Transverse colon (tissue), 4 donors: Measurements from ENCODE around the gene SP9. TPM values are rescaled to one million over a fixed set of nuclear protein-coding genes. Genes with fewer than 3 reads are reported as not detected.

ENCODE experiments used
- DNase-seq: peaks from one replicate; pipeline ENCODE4 v3.0.0-alpha.2; 2019
- H3K27ac ChIP-seq, 4 donors: fragments of 200-600 bp; sonication (generic); 2 replicates each; pipeline ENCODE4 v1.5.1; 2016 to 2018; ENCODE audit warnings: inconsistent platforms in 4 of 4
- H3K27me3 ChIP-seq: fragments of 200-600 bp; sonication (generic); 2 replicates; pipeline ENCODE4 v1.5.1; 2017; ENCODE audit warnings: inconsistent platforms
- H3K36me3 ChIP-seq, 4 donors: fragments of 200-600 bp; sonication (generic); 2 replicates each; pipeline ENCODE4 v1.5.1; 2017 to 2019; ENCODE audit warnings: inconsistent platforms in 4 of 4
- H3K4me1 ChIP-seq, 4 donors: fragments of 200-600 bp; sonication (generic); 2 replicates each; pipeline ENCODE4 v1.5.1; 2017 to 2020; ENCODE audit warnings: inconsistent platforms in 4 of 4
- H3K4me3 ChIP-seq, 4 donors: fragments of 200-600 bp; sonication (generic); 1 replicate in 1 of 4; 2 replicates in 3 of 4; pipeline versions ENCODE4 v1.5.1 to v1.6.1; 2017 to 2019; ENCODE audit warnings: inconsistent platforms in 4 of 4
- H3K9me3 ChIP-seq, 2 donors: fragments of 200-600 bp; sonication (generic); 2 replicates each; pipeline ENCODE4 v1.5.1; 2017 to 2019; ENCODE audit warnings: inconsistent platforms in 2 of 2
- CTCF ChIP-seq, 5 experiments: fragments of 200-600 bp in 3 of 5; fragments of 450-650 bp in 2 of 5; sonication (generic) in 3 of 5; IDR thresholded peaks; 1 replicate in 2 of 5; 2 replicates in 3 of 5; pipeline ENCODE4 v1.5.1; 2016 to 2017; ENCODE audit warnings: antibody characterized with exemption in 5 of 5, inconsistent platforms in 3 of 5, mild to moderate bottlenecking in 2 of 5, moderate library complexity in 1 of 5
- EP300 ChIP-seq: sonication (generic); formaldehyde crosslinking; IDR thresholded peaks from one replicate; pipeline ENCODE4 v1.6.1; 2017; ENCODE audit warnings: antibody characterized with exemption, low read depth
- POLR2A ChIP-seq: fragments of 450-650 bp; IDR thresholded peaks from one replicate; pipeline ENCODE4 v1.6.1; 2016; ENCODE audit warnings: antibody characterized with exemption, mild to moderate bottlenecking, moderate library complexity
- POLR2AphosphoS5 ChIP-seq, 3 donors: sonication (generic); formaldehyde crosslinking; IDR thresholded peaks; one replicate each; pipeline ENCODE4 v1.6.1; 2016; ENCODE audit warnings: antibody characterized with exemption in 3 of 3
- WGBS, 2 donors: methylation state at CpG; one replicate each; pipeline ENCODE4 v1.1.5; 2018; ENCODE audit warnings: low coverage in 1 of 2; 5-methylcytosine and 5-hydroxymethylcytosine counted together
- in situ Hi-C, 4 donors: fragments of 200-750 bp; cut with MboI; loops; one replicate each; pipeline versions ENCODE4 v1.15.0 to v1.15.1; 2017; ENCODE audit warnings: low sequenced_read_pairs in 3 of 4, low pct_ligation_motif_present in 1 of 4, low pct_unique_long_range_greater_than_20kb in 1 of 4
- intact Hi-C: fragments of 100-400 bp; cut with DNase I; formaldehyde crosslinking; loops from one replicate; pipeline ENCODE4 v1.15.1; 2023; ENCODE audit warnings: low total_unique reads
- total RNA-seq, 4 donors: library from RNA; depleted of rRNA; stranded (reverse); fragments of >200 nt; gene quantifications; one replicate each; pipeline ENCODE4 v1.1.0, GENCODE V29; 2016

The SP9 gene
- total RNA-seq, 4 donors from 2014 or later = not detected

DNA sequence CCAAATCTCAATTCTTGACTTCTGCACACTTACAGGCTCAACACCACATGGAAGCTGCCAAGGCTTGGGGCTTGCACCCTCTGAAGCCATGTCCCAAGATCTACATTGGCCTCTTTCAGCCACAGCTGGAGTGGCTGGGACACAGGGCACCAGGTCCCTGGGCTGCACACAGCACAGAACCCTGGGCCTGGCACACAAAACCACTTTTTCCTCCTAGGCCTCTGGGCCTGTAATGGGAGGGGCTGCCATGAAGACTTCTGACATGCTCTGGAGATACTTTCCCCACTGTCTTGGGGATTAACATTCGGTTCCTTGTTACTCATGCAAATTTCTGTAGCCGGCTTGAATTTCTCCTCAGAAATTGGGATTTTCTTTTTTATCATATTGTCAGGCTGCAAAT is 29.9 kb downstream of the SP9 start:
- no peak overlapping the region for H3K27ac ChIP-seq
- DNase-seq = no peak
- H3K9me3 ChIP-seq = no peaks in the 10 kb centered on the region
- in situ Hi-C loops = no loop called here
- intact Hi-C loops = no loop called here
- 96 to 100% methylated on average over 1 to 2 of the region's 2 CpGs for WGBS, 2 donors
- no peaks in the 10 kb centered on the region for H3K4me1 ChIP-seq
- H3K27me3 ChIP-seq = no peaks in the 10 kb centered on the region
- TF ChIP-seq POLR2A = no peak
- TF ChIP-seq CTCF (IDR thresholded peaks at IDR 0.05) = no peak
- no peak for TF ChIP-seq EP300
- no peak for TF ChIP-seq POLR2AphosphoS5 (IDR thresholded peaks at IDR 0.05)
- peaks cover 0 to 46% (median 16%) of the 10 kb centered on the region in 4 donors for H3K36me3 ChIP-seq
- H3K4me3 ChIP-seq = no peak overlapping the region

GRCh38 chr2:174365571-174365970 is 30.8 kb downstream of the SP9 start:
- TF ChIP-seq CTCF (IDR thresholded peaks at IDR 0.05) (no peak), EP300 (no peak), POLR2A (no peak), POLR2AphosphoS5 (IDR thresholded peaks at IDR 0.05) (no peak)
- Histone ChIP-seq H3K27ac (no peak overlapping the region), H3K4me3 (no peak overlapping the region), H3K4me1 (no peaks in the 10 kb centered on the region), H3K36me3 (peaks cover 0 to 51% (median 20%) of the 10 kb centered on the region in 4 donors), H3K27me3 (no peaks in the 10 kb centered on the region), H3K9me3 (no peaks in the 10 kb centered on the region)
- in situ Hi-C loops (no loop called here), intact Hi-C loops (no loop called here)
- 84 to 100% methylated on average over 2 of the region's 2 CpGs for WGBS, 2 donors
- DNase-seq = no peak

DNA sequence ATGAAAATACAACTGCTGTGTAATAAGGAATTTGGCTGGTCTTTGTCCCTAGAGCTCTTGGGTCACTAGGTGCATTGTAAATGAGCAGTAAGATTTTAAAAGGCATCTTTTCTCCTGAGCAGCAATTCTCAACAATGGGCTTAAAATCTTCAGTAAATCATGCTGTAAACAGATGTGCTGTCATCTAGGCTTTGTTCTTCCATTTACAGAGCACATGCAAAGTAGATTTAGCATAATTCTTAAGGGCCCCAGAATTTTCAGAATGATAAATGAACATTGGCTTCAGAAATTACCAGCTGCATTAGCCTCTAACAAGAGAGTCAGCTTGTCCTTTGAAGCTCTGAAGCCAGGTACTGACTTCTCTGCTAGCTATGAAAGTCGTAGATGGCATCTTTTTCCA is 33.9 kb downstream of the SP9 start:
- in situ Hi-C loops = no loop called here
- Histone ChIP-seq H3K4me3 (no peak overlapping the region), H3K36me3 (peaks cover 0 to 58% (median 20%) of the 10 kb centered on the region in 4 donors), H3K4me1 (no peaks in the 10 kb centered on the region), H3K27ac (no peak overlapping the region), H3K27me3 (no peaks in the 10 kb centered on the region), H3K9me3 (no peaks in the 10 kb centered on the region)
- TF ChIP-seq POLR2AphosphoS5 (IDR thresholded peaks at IDR 0.05) (no peak), POLR2A (no peak), EP300 (no peak), CTCF (IDR thresholded peaks at IDR 0.05) (no peak)
- WGBS, 2 donors = 86 to 91% methylated on average over 1 of the region's 1 CpG
- DNase-seq = no peak
- intact Hi-C loops = no loop called here

- Histone ChIP-seq H3K27ac (no peak overlapping the region), H3K27me3 (no peaks in the 10 kb centered on the region), H3K36me3 (peaks cover 2 to 72% (median 36%) of the 10 kb centered on the region in 4 donors), H3K4me3 (no peak overlapping the region), H3K9me3 (no peaks in the 10 kb centered on the region), H3K4me1 (no peaks in the 10 kb centered on the region)
- no peak for DNase-seq
- in situ Hi-C loops = no loop called here
- intact Hi-C loops = no loop called here
- WGBS, 2 donors = 75 to 82% methylated on average over 2 of the region's 2 CpGs
- TF ChIP-seq EP300 = no peak
- no peak for TF ChIP-seq CTCF (IDR thresholded peaks at IDR 0.05)
- no peak for TF ChIP-seq POLR2A
- TF ChIP-seq POLR2AphosphoS5 (IDR thresholded peaks at IDR 0.05) = no peak
Measured at GRCh38 chr2:174376967-174377366, 42.2 kb downstream of the SP9 start.
